ENCODE results near the gene CACNA1E. TPM values are rescaled to one million over a fixed set of nuclear protein-coding genes. Genes with fewer than 3 reads are reported as not detected.

CACNA1E gene
- polyA plus RNA-seq, 3 donors from 2014 or later = not detected

DNA sequence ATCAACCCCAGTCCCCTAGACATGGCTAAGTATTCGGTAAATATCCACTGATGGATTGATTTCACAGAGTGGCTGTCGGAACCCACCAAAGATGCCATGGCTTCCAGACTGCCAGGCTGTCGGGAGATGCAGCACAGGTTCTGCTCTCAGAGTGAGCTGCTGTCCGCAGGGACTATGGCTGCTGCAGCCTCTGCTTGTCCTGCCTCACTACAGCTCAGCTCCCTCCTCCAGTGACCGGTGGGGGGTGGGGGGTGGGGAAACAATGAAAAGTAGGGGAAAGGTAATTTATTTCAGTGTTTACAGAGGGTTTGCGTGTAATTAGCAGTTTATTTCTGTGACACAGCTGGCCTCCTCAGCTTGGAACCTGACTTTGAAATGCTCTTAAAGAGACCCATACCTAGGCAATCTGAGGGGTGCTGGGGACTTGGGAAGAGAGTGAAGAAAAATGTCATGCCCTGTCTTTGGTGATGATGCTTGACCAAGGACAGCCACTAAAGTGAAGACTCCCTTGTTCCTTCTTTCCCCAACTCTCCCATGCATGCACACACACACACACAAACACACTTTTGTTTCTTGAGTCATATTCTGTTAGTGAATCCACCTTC, 109.0 kb downstream of the CACNA1E start:
- no peak overlapping the region for H3K27ac Mint-ChIP-seq
- peaks cover 0 to under 1% (median 0%) of the 10 kb centered on the region in 6 donors for H3K9me3 Mint-ChIP-seq
- no peak for DNase-seq
- H3K27me3 Mint-ChIP-seq (ENCODE audit: low read depth in 3 of 3) = peaks cover 0 to 4% (median 3%) of the 10 kb centered on the region in 3 donors
- H3K4me1 Mint-ChIP-seq = no peaks in the 10 kb centered on the region
- H3K4me3 Mint-ChIP-seq = no peak overlapping the region
- no peaks in the 10 kb centered on the region for H3K36me3 Mint-ChIP-seq

DNA sequence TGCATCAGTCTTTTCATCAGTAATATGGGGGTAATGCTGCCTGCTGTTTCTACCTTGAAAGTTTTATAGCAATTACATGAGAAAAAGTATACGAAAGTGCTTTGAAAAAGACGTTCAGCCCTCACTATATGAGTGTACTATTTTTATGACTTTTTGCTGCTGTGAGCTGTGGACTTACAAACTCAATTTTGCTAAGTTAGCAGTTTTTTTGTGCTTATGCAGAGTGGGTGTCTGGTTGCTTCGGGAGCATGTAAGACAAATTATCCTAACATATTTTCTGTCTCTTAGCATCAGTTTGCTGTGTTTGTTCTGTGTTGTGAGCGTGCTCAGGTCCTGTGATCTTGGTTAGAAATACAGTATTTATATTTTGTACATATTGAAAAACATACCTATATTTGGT, 109.7 kb downstream of the CACNA1E start:
- no peaks in the 10 kb centered on the region for H3K36me3 Mint-ChIP-seq
- H3K27ac Mint-ChIP-seq = no peak overlapping the region
- no peaks in the 10 kb centered on the region for H3K4me1 Mint-ChIP-seq
- DNase-seq = no peak
- peaks cover 0 to 4% (median 4%) of the 10 kb centered on the region in 3 donors for H3K27me3 Mint-ChIP-seq (ENCODE audit: low read depth in 3 of 3)
- no peak overlapping the region for H3K4me3 Mint-ChIP-seq
- peaks cover 0 to 4% (median 0%) of the 10 kb centered on the region in 6 donors for H3K9me3 Mint-ChIP-seq

- Mint-ChIP-seq H3K9me3 (peaks cover 0 to 4% (median 0%) of the 10 kb centered on the region in 6 donors), H3K27me3 (ENCODE audit: low read depth in 3 of 3) (peaks cover 0 to 7% (median 4%) of the 10 kb centered on the region in 3 donors), H3K4me1 (no peaks in the 10 kb centered on the region), H3K4me3 (no peak overlapping the region), H3K27ac (no peak overlapping the region), H3K36me3 (no peaks in the 10 kb centered on the region)
- no peak for DNase-seq
Measured at GRCh38 chr1:181594553-181594952, 111.2 kb downstream of the CACNA1E start.

DNA sequence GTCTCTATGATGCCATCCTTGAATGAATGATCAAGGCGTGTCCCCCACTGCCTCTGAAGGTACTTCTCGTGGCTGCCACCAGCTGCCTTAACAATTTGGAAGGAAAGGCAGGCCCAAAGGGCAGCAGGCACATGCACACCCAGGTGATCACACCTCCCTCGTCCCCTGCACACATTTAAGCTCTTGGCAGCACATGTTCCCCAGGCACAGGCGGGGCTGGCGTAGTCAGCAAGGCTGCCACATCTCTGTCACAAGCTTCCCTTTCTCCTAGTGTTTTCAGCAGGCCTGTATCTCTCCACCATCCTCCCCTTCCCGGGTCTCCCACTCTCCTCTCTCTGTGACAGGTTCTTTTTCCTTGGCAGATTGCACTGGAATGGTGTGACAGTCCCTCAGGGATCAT, 111.9 kb downstream of the CACNA1E start:
- H3K4me3 Mint-ChIP-seq = no peak overlapping the region
- no peaks in the 10 kb centered on the region for H3K4me1 Mint-ChIP-seq
- peaks cover 0 to 4% (median 0%) of the 10 kb centered on the region in 6 donors for H3K9me3 Mint-ChIP-seq
- H3K27me3 Mint-ChIP-seq (ENCODE audit: low read depth in 3 of 3) = peaks cover 0 to 7% (median 4%) of the 10 kb centered on the region in 3 donors
- H3K36me3 Mint-ChIP-seq = no peaks in the 10 kb centered on the region
- no peak overlapping the region for H3K27ac Mint-ChIP-seq
- DNase-seq = no peak

DNA sequence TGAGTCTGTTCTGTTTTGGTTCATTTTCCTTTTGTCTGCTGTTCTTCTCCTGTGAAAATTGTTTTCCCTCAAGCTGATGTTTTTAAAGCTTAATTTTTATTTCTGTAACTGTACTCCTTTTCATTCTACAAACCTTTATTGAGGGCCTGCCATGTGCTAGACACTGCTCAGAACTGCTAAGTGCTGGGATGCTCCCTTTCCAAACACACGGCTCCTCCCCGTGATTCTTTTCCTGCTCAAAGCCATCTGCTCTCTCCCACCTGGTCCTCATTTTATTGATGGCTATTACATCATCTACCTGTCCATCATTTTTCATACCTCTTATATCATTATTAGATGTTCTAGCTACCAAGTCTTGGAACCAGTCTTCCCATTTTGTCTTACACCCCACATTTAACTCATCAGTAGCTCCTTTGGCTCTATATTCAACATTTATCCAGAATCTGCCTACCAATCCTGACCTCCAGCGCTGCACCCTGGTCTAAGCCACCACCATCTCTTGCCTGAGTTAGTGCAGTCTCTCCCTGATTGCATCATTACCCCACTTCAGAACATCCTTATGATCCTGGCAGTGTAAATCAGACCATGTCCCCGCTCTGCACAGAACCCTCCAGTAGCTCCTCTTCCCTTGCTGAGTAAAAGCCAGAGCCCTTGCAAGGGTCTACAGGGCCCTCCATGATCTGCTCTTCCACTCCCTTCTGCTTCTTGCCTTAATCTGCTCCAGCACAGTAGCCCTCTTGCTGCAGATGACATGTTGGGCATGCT, 118.1 kb downstream of the CACNA1E start:
- DNase-seq = no peak
- Mint-ChIP-seq H3K4me1 (no peaks in the 10 kb centered on the region), H3K27ac (no peak overlapping the region), H3K27me3 (ENCODE audit: low read depth in 3 of 3) (peaks cover 0 to 8% (median 2%) of the 10 kb centered on the region in 3 donors), H3K4me3 (no peak overlapping the region), H3K9me3 (peaks cover 0 to 12% (median 0%) of the 10 kb centered on the region in 6 donors), H3K36me3 (no peaks in the 10 kb centered on the region)

DNA sequence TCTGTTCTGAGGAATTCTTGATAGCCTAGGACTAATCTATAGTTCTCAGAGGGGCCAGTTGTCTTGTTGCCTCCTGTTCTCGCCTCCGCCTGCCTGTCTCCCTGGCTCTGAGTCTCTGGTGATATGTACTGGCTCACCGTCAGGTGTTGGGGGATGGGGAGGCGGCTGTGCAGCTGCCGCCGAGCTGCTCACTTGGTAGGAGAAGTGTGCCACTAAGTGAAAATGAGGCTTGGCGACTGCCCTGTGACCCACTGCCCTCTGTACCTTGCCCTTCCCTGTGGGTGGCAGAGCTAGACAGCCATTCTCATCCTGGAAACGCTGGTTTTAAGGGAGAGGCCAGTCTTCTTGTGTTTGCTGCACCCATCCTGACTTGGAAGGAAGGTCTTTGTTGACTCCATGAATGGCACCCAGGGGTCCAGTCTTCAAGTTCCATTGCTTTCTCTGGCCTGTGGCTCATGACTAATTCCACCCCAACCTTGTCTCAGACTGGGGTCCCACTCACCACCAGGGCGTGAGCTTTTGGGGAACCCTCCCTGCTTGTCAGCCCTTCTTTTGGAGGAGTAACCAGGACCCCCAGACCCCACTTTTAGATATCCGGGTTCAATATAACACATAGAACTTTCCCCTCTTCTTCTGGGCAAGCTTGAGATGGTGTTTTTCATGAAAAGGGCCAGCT, 120.6 kb downstream of the CACNA1E start:
- peaks cover 0 to 6% (median 3%) of the 10 kb centered on the region in 3 donors for H3K27me3 Mint-ChIP-seq (ENCODE audit: low read depth in 3 of 3)
- no peak overlapping the region for H3K4me3 Mint-ChIP-seq

GRCh38 chr1:181604482-181605249, 121.3 kb downstream of the CACNA1E start:
- Mint-ChIP-seq H3K27me3 (ENCODE audit: low read depth in 3 of 3) (peaks cover 0 to 6% (median 3%) of the 10 kb centered on the region in 3 donors), H3K4me3 (no peak overlapping the region), H3K9me3 (peaks cover 0 to 12% (median 0%) of the 10 kb centered on the region in 6 donors), H3K36me3 (no peaks in the 10 kb centered on the region), H3K4me1 (no peaks in the 10 kb centered on the region), H3K27ac (no peak overlapping the region)
- DNase-seq = no peak

More for the DNA sequence above, 120.6 kb downstream of the CACNA1E start:
- Mint-ChIP-seq H3K27ac (no peak overlapping the region), H3K9me3 (peaks cover 0 to 12% (median 0%) of the 10 kb centered on the region in 6 donors), H3K4me1 (no peaks in the 10 kb centered on the region), H3K36me3 (no peaks in the 10 kb centered on the region)
- no peak for DNase-seq

DNA sequence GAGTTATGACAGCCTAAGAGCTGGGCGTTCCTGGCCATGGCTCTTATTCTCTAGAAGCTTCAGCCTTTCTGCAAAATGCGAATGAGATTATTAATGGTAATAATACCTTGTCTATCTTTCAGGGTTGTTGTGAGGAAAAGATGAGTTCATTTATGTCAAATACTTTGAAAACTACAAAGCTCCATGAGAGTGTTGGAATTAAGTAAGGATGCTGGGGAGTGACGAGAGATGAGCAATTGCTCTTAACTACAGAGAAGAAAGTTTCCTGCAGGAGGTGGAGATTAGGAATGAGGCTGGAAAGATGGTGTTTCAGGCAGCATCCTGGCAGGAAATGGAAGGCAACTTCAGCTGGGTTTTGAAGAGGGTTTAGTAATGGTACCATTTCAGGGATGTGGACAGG, 124.2 kb downstream of the CACNA1E start:
- H3K4me3 Mint-ChIP-seq = no peak overlapping the region
- no peak overlapping the region for H3K27ac Mint-ChIP-seq
- DNase-seq = no peak
- H3K9me3 Mint-ChIP-seq = peaks cover 0 to 4% (median 1%) of the 10 kb centered on the region in 6 donors
- H3K4me1 Mint-ChIP-seq = no peaks in the 10 kb centered on the region
- H3K27me3 Mint-ChIP-seq (ENCODE audit: low read depth in 3 of 3) = peaks cover 0 to 3% (median 2%) of the 10 kb centered on the region in 3 donors
- H3K36me3 Mint-ChIP-seq = no peaks in the 10 kb centered on the region

DNA sequence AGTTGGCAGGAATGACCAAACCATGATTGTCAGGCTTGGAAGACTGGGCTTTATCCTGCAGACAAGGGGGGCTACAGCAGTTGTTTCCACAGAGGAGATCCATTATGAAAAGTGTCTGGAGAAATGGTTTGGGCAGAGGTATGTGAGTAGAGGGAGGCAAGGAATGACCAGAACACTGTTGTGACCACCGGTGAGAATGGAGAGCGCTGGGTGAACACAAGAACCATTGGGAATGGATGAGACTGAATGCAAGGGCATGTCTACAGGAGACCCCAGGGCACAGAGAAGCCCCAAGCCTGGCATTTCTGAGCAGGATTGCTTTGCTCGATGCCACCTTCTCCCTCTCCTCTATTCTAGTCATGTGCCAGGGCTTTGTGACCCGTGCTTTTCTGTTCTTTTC, 125.1 kb downstream of the CACNA1E start:
- Mint-ChIP-seq H3K4me3 (no peak overlapping the region), H3K27me3 (ENCODE audit: low read depth in 3 of 3) (peaks cover 0 to 3% (median 2%) of the 10 kb centered on the region in 3 donors), H3K27ac (no peak overlapping the region), H3K4me1 (no peaks in the 10 kb centered on the region), H3K36me3 (no peaks in the 10 kb centered on the region), H3K9me3 (peaks cover 0 to 6% (median 1%) of the 10 kb centered on the region in 6 donors)
- no peak for DNase-seq

GRCh38 chr1:181608948-181609347, 125.6 kb downstream of the CACNA1E start:
- no peaks in the 10 kb centered on the region for H3K4me1 Mint-ChIP-seq
- no peak for DNase-seq
- H3K27ac Mint-ChIP-seq = no peak overlapping the region
- H3K27me3 Mint-ChIP-seq (ENCODE audit: low read depth in 3 of 3) = peaks cover 0 to 3% (median 2%) of the 10 kb centered on the region in 3 donors
- H3K36me3 Mint-ChIP-seq = no peaks in the 10 kb centered on the region
- H3K9me3 Mint-ChIP-seq = peaks cover 0 to 9% (median 1%) of the 10 kb centered on the region in 6 donors
- H3K4me3 Mint-ChIP-seq = no peak overlapping the region

DNA sequence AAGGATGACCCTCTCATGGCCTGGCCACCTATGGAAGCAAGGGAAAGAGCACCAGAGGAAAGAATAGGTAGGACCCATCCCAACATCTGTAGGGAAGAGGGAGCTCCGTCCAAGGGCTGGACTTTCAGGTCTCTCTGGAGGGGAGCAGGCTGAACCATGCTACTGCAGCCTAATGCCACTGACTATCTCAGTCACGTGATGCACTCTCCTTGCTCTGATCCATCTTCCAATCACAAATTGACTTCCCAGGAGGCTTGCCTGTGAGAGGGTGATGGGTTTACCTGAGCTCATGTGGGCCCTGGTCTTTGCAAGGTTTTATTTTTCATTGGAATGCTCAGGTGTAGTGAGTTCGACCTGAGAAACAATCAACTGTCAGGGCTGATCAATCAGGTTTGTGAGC, 128.8 kb downstream of the CACNA1E start:
- Mint-ChIP-seq H3K9me3 (peaks cover 0 to 7% (median 1%) of the 10 kb centered on the region in 6 donors), H3K4me1 (no peaks in the 10 kb centered on the region), H3K27ac (no peak overlapping the region), H3K4me3 (no peak overlapping the region), H3K27me3 (ENCODE audit: low read depth in 3 of 3) (peaks cover 0 to 1% (median 0%) of the 10 kb centered on the region in 3 donors), H3K36me3 (no peaks in the 10 kb centered on the region)
- DNase-seq = no peak

DNA sequence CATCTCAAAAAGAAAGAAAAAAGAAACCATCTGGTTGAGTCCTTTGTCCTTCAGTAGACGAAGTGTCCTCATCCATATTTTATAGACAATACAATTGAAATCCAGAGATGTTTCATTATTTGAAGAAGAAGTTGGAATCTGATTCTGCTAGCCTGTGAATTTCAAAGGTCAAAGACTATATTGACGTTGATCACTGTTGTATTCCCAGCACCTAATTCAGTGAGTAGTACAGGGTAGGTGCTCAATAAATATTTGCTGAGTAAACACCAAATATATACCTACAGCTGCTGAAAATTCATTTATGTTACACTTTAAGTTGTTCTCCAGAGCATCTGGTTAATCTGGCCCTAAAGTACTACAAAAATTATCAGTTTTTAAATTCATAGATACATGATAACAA, 135.2 kb downstream of the CACNA1E start:
- no peaks in the 10 kb centered on the region for H3K4me1 Mint-ChIP-seq
- H3K4me3 Mint-ChIP-seq = no peak overlapping the region
- no peaks in the 10 kb centered on the region for H3K36me3 Mint-ChIP-seq
- peaks cover 0 to 2% (median 0%) of the 10 kb centered on the region in 3 donors for H3K27me3 Mint-ChIP-seq (ENCODE audit: low read depth in 3 of 3)
- no peak overlapping the region for H3K27ac Mint-ChIP-seq
- no peak for DNase-seq
- peaks cover 0 to 5% (median 1%) of the 10 kb centered on the region in 6 donors for H3K9me3 Mint-ChIP-seq

GRCh38 chr1:181620183-181620582, 136.9 kb downstream of the CACNA1E start:
- DNase-seq = no peak
- Mint-ChIP-seq H3K4me1 (no peaks in the 10 kb centered on the region), H3K27me3 (ENCODE audit: low read depth in 3 of 3) (peaks cover 0 to 2% (median 0%) of the 10 kb centered on the region in 3 donors), H3K36me3 (no peaks in the 10 kb centered on the region), H3K9me3 (peaks cover 0 to 4% (median 1%) of the 10 kb centered on the region in 6 donors), H3K27ac (no peak overlapping the region), H3K4me3 (no peak overlapping the region)
